NCI-H1092 treated with DMSO at 0.1 percent for 48 hours (cell line): ENCODE measurements around the gene MICB.
"Not testable (repeated sequence)": the region's sequence is repeated elsewhere in the genome, so short reads cannot be mapped to it uniquely, and the experiment has no call there.

Source experiments
- DNase-seq: peaks from one replicate; lab custom pipeline; 2025; lab: John Stamatoyannopoulos, UW

The MICB gene

DNA sequence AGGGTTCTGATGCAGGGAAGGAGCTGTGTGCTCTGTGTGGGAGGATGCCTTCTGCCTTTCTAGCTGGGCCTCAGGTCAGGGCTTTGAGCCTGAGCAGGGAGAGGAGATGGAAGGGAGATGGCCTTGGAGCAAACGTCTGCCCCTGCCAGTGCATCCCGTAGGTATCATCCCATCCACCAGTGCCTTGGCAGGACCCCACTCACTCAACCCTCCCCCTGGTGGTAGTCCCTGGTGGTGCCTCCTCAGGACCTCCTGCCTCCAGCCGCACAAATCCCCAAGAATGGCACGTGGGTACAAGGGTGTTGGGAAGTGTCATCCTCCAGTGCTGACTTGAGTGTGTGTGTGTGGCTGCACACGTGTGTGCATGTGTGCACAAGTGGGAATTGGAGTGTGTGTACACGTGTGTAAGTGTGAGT lies 23.1 kb upstream of the MICB start:
- no peak for DNase-seq

DNA sequence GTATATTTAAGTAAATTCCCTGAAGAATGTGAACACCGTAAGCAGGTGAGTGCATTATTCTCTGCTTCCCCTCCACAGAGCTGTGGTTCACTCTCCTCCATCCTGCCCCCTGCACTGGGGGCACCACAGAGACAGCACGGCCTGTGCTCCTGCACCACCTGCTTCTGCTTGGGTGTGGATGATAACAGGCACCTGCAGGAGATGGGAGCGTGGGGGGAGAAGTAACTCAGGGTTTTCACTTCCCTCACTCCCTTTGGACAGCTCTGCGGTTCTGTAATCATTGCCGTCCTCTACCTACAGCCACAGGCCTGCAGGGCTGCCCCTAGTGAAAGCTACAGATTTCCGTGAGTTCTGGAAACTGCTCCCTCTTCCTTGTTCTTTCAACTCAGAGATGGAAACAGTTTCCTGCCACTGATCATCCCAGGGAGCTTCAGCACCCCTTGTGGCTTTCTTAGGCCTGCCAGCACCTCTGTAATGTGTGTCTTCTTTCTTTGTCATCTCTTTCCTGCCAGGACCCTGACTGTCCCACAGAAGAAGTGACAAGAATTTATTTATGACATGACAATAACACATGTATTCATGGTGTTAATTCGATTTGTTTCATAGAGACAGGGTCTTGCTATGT lies 21.3 kb upstream of the MICB start:
- DNase-seq: no peak

DNA sequence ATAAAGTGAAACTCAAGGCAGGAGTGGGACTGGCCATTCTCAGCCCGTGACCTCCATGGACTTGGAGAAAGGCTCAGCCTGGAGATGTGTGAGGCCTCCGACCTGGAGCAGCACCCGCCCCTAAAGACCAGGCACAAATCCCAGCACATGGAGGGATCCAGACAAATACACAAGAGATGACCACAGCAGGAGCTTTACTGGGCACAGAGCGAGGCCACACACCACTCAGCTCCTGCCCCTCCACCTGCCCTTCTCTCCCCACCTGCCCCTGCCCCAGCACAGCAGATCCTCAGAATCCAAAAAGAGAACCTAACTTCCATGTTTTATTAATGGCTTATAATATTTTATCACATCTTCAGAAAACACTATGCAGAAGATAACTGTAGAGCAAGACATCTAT lies 20.4 kb upstream of the MICB start:
- DNase-seq: no peak

DNA sequence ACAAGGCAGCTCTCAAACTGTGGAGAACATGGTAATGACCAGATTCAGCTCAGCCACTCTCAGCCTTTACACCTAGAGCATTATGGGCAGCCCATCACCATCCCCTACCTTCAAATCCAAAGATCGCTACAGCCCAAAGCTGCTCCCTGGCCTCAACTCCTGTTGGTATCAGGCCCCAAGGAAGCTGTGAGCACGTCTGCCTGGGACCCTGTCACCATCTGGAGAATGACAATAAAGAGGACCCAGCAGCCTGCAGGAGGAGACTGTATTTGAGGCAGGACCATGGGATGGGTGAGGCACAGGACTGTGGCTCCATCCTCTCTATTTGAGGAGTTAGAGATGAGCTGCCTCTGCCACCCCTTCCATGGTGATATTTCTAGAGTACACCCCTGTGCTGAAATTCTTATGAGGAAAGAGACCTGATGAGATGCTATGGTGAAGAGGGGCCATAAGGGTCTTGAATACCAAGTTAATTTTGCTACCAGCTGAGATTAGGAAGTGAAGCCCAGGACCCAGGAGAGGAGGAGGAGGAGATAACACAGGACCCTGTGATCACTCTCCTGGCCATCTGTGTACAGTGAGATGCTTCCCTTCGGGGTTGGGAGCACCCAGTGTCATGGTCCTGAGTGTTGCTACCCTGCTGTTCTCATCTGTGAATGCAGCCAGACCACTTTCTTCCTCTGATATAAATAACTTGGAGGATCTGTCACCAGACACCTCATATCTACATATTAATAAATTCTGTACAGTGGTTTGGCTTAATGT lies 19.6 kb upstream of the MICB start:
- DNase-seq: no peak

DNA sequence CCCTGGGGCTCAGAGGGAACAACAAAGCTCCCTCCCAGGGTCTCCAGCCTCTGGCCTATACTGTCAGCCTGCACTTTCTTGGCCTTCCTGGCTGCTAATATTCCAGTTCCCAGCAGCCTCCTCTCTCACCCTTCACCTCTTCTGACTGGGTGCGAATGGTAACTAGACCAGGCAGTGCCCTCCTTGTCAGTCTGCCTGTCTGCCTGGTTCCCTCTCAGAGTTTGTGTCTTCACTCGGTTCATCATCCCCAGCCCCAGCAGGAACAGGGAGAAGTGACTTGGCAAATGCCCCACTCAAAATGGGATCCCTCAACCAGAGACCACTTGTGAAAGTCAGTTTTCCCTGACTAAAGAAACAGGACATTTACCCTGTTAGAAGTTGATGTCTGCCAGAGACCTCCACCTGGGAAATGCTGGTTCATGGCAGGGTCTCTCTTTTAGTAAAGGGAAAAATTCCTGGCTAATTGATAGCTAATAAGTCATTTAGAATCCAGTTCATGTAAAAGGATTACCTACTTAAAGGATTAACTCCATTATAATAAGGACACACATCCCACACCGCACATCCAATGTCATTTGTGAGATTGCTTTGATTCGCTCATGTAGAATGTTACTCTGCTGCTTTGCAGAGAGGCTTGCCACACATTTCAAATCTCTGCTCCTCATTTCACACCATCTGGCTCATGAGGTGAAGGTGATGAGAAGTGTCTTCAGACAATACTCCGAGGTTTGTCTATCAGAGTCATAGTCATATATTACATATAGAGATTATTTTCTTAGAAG lies 18.6 kb upstream of the MICB start:
- no peak for DNase-seq

DNA sequence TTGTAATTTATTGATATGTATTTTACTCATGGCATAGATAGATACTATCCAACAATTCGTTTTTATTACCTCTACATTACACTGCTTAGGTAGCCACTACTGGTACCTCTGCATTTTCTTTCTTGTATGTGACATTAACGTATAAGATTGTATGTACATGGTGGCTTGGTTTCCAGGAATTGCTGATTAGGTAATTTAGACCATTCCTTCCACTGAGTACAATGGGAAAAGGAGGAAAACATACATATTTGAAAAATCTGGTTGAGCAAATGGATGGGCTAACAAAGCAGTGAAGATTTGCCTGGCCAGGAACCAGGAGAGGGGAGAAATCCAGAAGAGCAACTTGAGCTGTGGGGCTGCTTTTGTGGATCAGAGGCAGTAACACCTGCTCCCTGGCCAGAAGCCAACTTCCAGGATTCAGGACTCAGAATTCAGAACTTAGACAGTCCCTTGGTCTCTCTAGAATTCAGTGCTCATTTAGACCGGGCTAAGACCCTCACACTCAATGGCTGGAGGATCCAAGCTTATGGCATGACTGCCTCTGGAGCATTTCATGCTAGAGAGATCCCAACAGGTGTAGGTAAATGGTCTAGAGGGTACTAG lies 17.9 kb upstream of the MICB start:
- no peak for DNase-seq

DNA sequence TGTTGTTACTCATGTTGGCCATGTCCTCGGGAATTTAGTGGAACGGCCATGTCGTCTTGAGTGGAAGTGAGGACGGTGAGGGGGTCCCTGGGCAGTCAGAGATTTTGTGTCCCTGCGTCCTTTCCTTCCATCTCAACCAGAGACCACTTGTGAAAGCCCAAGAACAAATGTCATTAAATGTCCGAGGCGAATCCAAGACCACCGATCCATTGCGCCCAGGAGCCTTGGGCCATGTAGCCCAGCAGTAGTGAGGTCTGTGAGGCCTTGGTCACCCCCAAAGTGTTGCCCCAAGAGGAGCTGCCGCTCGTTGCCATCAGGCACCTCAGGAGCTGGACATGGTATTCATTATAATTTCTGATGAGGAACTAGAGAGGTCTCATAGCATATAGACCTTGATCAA lies 17.4 kb upstream of the MICB start:
- DNase-seq: no peak

DNA sequence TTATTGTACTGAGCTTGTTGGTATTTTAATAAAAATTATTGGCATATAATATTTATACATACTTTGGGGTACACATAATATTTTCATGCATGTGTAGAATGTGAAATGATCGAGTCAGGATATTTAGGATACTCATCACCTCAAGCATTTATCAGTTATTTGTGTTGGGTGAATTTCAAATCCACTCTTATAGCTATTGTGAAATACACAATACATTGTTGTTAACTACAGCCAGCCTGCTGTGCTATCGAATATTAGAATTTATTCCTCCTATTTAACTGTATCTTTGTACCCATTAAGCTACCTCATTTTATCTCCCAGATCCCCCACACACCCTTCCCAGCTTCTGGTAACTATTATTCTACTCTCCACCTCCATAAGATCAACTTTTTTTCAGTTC lies 14.6 kb upstream of the MICB start:
- no peak for DNase-seq

DNA sequence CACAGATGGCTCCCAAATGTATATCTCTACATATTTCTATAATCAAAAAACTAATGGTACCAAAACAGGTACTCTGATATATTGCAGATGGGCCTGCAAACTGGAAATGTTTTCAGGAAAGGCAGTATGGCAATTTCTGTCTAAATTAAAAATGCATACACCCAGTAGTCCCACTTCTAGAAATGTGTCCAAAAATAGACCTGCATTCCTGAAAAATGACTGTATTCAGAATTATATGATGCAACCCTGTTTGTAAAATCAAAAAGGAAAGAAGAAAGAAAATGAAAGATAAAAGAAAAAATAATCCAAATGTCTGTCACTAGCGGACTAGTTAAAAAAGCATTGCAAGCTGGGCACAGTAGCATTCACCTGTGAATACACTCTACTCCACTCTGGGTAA lies 12.9 kb upstream of the MICB start:
- no peak for DNase-seq

DNA sequence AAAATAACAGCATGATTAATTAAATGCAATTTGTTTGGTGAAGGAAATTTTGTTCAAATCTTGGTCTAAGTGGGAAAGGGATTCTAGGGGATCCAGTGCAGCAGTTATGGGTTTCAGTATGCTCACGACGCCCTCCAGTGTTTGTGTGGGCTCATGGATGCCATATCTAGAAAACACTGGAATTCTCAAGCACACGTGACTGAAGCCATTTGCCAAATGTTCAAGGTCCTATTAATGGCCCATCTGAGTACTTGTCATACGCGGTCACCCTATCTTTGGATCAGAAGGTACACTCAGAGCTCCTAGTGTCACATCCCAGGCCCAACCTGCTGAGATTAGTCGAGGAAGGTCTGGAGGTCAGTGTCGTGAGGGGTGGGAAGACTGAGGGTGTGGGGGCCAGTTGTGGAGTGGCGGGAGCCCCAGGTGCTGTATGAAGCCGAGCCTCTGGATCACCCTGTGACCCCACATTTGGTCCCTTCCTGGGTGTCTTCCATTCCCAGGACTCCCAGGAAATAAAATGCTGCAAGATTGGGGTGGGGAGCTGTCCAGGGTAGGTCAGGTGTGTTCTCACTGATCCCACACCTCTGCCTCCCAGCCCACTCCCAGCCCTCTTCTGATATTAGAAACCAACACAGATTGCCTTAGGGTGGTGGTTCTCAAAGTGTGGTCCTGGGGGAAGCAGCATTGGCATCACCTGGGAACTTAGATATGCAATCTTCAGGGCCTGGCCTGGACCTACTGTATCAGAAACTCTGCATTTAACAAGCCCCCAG lies 11.7 kb upstream of the MICB start:
- DNase-seq: not testable (repeated sequence)

DNA sequence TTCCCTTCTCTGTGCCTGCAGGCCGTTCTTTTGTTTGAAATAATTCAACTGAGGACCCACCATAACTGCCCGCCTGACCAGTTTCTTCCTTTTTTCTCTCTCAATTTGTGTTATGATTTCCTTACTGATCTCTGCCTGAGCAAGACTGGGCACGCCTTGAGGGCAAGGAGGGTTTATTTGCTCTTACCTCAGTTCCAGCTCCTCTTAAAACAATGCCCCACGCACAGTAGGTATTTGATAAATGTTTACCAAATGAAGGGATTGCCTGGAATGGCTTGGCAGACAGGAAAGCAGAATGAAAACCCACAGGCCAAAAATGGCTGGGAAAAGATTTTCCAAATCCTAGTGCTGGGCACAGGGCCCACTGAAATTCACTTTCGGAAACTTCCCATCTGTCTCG lies 10.3 kb upstream of the MICB start:
- not testable (repeated sequence) for DNase-seq

DNA sequence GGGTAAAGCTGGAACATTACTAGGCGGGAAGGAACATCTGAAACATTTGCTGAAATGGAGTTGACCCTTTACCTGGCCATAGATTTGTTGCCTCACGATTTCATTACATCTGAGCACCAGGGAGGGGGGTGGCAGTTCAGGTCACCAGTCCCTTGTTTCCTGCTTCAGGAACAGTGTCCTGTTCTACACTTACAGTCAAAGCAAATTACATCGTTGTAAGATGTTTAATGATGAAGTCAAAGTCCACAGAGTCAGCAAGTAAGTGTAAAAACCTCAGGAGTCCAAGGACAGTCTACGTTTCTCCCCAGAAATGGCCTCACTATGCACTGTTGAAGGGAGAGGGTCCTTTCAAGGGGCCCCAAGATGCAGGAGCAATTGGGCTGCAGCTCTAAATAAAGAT lies 8.9 kb upstream of the MICB start:
- no peak for DNase-seq

DNA sequence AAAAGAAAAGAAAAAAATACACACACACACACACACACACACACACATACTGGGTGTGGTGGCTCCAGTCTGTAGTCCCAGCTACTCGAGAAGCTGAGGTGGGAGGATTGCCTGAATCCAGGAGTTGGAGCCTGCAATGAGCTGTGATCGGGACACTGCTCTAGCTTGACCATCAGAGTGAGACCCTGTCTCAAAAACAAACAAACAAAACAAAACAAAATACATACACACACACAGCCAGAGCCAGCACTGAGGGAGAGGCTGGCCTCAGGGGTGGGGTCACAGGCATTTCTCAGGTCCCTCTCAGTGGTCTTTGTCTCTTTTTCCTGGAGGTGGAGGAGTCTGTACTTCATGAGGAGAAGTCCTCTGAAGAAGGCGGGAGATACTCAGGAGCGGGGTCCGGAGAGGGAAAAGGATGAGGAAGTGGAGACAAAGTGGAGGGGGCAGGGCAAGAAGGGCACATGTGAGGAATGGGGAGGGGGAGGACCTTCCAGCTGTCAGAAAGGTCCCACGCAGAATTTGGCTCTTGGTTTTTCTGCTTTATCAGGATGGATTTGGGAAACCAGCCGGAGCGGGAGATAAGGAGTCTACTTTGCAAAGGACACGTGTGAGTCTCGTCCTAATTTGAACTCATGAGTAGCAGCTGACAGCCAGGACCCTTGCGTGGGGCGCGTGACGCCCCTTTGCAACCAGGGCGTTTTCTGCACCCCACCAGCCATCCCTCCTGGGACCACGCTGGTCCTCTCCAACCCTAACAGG lies 7.7 kb upstream of the MICB start:
- DNase-seq: no peak

DNA sequence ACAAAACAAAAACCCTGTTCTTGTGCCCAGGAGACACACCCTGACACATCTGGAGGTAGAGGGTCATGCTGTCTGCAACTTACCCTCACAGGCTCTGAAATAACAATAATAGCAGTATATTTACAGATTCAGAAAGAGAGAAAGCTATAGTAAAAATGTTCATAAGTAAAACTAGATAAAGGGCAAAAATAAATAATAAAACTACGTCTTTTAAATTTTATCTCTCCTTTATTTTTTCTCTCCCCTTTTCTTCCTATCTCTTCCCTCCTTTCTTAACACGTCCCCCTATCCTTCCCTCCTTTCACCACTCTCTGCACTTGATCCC lies 4.4 kb upstream of the MICB start:
- DNase-seq: not testable (repeated sequence)

DNA sequence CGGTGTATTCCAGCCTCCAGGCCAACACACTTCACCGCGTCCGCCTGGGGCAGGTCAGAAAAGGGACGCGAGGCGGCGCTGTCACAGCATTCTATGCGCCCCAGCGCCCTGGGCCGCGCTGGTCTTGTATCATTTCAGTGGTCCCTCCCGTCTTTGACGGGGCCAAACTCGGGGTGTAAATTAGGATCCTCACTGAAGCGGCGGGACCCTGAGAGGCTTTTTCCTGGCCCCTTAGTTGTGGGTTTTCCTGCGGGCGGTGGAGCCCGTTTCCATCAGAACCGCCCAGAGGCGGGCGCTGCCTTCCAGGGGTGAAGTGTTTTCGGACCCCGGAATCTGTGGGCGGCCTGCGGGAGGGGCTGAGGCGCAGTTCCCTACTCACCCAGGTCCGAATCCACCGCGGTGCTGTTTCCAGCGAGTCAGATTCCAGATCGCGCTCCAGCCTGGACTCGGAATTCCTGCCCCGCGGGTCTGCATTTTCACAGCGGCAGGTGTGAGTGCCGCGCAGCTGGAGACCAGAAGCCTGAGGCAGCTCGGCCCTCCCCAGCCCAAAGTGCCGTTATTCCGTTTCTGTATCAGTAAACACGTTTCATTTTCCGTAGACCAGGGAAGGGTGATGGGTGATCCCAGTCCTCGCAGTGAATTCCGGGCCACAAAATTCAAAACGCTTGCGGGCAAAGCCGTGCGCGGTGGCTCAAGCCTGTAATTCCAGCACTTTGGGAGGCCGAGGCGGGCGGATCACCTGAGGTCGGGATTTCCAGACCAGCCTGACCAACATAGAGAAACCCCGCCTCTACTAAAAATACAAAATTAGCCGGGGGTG lies 3.9 kb upstream of the MICB start:
- DNase-seq: peak; percentile 1

DNA sequence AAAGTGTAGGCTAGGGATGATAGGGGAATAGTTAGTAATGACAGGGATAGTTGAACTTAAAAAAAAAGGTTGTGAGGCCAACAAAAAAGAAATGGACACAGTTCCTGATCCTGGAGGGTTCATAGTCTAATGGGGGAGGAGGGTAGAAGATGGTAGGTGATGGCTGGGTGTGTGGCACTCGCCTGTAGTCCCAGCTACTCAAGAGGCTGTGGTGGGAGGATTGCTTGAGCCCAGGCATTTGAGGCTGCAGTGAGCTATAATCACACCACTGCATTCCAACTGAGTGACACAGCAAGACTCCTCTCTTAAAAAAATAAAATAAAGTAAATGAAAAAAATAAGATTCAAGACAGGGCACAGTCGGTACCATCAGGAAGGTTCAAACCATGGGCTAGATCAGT lies 2.4 kb upstream of the MICB start:
- DNase-seq: no peak

DNA sequence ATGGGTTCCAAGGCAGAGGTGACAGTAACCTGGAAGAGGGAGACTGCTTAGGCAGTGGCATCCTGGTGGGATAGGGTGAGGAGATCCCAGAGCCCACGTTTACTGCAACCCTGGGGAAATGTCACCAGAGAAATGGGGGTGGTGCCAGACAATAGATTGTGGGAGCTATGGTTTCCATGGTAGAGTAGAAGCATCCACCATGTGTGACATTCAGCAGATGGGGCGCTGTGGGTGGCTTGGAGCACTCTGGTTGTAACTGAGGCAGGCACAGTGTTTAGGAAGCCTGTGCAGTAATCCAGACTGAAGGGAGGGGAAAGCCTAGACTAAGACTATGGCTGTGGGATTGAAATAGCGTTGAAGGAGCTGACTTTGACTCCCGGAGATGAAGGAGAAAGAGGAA lies 1.1 kb upstream of the MICB start:
- DNase-seq: not testable (repeated sequence)

DNA sequence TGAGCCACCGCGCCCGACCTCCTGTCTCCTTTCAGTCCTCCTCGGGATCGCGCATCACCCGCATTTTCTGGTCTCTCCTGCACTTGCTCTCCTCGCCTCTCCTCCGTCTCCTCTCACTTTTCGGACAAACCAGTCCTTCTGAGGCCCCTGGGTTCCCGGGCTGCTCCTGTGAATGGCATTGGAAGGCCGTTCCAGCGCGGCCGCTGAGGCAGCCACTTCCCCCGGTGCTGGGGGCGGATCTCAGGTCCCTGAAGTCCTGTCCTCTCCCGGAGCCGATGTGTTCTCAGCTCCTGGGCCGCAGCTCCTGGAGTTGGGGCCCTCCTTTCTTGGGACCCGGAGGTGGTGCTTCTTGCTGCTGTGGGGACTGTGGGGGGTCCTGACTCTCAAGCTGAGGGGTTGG lies 803 bp downstream of the MICB start:
- no peak for DNase-seq

DNA sequence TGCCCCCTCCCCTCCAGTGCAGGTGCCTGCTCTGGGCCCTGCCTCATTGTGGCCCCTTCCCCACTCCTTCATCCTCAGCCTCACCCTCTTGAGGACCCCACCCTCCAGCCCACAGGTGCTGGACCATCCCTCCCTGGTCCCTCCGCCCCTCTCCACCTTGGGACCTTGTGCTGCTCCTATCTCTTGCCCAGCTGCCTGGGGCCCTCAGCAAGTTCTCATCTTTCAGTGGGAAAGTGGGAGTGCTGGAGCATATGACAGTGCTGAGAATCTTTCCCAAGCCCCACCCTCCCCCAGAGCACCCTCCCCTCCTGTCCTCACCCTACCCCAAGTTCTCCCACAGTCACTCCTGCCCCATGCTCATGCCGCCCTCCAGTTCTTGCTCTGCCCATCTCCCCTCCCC lies 1.7 kb downstream of the MICB start:
- DNase-seq: not testable (repeated sequence)

DNA sequence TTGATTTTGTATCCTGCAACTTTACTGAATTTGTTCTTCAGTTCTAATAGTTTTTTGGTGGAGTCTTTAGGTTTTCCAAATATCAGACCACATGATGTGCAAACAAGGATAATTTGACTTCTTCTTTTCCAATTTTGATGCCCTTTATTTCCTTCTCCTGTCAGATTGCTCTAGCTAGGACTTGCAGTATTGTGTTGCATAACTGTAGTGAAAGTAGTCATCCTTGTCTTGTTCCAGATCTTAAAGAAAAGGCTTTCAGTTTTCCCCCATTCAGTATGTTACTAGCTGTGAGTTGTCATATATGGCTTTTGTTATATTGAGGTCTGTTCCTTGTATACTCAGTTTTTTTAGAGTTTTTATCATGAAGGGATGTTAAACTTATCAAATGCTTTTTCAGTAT lies 4.6 kb downstream of the MICB start:
- DNase-seq: no peak
